ENCODE data around the gene LRRC72.

- no peak for TF ChIP-seq CTCF (IDR thresholded peaks at IDR 0.05; ENCODE audit: insufficient read depth, low read depth, low read length)
- no peak for TF ChIP-seq EZH2 (IDR thresholded peaks at IDR 0.05; ENCODE audit: insufficient read depth, low read length)
Observed at GRCh38 chr7:16585540-16585939, 58.9 kb downstream of the LRRC72 start.

Data from astrocyte (in vitro differentiated cells and primary cell).